Inferior parietal cortex (tissue), 1 donor: Measurements from ENCODE around the gene DGKH.
"Not testable (repeated sequence)": the region's sequence is repeated elsewhere in the genome, so short reads cannot be mapped to it uniquely, and the experiment has no call there.

Experiments
- DNase-seq: peaks from one replicate; pipeline ENCODE4 v3.0.0-alpha.2; 2016; ENCODE audit errors: extremely low spot score

DGKH gene

DNA sequence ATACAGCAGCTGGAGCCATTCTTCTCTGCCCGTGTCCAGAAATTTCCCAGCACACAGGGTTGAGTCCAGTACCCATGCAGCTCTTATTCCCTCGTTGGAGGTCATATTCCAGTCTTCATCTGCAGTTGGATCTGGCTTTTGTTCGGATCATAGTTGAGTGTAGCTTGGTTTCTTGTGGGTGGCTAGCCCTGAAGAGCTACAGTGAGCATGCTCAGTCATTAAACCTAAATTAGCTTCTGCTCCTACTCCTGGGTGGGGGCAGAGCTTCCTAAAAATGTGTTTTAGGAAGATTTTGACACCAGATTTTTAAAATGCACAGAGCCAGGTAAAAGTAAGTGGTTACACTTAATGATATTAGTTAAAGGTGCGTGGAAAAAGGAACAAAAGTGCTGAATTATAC is 64.4 kb downstream of the DGKH start:
- no peak for DNase-seq

GRCh38 chr13:42113478-42113877 is 65.0 kb downstream of the DGKH start:
- no peak for DNase-seq

DNA sequence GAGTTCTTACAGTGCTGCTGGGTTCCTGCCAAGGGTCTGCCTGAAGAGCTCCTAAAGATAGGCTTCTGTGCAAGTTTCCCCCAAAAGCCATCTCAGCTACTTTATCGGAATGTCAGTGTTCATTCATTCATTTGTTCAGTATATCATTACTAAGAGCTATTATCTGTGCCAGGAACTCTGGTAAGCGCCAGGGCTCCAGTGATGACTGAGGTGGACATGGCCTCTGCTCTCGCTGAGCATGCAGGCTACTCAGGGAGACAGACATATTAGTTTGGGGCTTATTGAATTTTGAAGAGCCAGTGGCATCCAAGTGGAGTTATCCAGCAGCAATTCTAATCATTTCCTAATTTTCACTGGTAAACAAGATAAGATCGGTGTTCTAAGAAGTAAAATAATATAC is 65.8 kb downstream of the DGKH start:
- DNase-seq = no peak

DNA sequence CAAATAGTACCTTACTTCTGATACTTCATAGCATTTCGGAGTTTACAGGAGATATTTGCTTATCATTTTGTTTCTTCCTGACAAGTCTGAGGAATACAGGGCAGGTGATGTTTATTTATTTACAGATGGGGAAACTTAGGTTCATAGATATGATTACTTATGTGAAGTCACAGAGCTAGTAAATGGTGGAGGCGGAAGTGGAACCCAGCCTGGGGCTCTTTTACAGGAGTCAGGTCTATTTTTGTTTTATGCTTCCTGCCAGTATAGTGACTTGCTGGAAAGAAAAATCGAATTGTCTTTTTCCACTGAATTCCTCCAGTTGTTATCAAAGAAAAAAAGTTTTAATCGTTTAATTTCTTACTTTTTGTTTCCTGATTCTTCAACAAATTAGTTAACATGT is 66.5 kb downstream of the DGKH start:
- DNase-seq = no peak

DNA sequence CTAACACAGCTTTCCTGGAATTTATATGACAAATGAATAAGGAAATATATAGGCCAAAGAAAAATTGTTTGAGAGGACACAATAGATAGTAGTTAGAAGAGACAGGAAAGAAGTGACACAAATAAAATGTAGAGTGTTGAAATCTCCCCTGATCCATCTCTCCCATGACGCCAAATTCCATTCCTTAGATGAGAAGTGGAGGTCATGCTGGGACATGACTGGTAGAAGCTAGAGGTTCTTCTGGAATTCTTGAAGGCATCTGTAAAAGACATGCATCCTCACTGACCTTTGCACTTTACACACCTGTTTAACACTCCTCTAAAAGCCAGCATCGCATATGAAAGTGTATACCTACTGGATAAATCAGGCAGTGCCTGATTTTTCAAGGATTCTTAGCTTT is 67.8 kb downstream of the DGKH start:
- DNase-seq = no peak

GRCh38 chr13:42119041-42119440 is 70.6 kb downstream of the DGKH start:
- no peak for DNase-seq

- no peak for DNase-seq
Measured at GRCh38 chr13:42119875-42120274, 71.4 kb downstream of the DGKH start.

DNA sequence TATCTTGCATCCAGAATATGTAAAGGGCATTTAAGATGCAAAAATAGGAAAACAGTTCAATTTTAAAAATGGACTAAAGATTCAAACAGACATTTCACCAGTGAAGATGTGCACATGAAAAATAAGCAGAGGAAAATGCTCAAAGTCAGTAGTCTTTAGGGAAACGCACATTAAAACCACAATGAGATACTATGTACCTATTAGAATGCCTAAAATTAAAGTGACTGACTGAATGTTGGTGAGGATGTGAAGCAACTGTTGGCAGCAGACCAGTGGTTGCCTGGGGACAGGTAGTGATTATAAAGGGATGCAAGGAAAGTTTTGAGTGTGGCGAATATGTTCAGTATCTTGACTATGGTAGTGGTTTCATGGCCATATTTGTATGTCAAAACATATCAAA is 75.2 kb downstream of the DGKH start:
- DNase-seq = no peak

GRCh38 chr13:42125046-42125445 is 76.6 kb downstream of the DGKH start:
- DNase-seq = no peak

GRCh38 chr13:42127047-42127446 is 78.6 kb downstream of the DGKH start:
- DNase-seq = no peak

DNA sequence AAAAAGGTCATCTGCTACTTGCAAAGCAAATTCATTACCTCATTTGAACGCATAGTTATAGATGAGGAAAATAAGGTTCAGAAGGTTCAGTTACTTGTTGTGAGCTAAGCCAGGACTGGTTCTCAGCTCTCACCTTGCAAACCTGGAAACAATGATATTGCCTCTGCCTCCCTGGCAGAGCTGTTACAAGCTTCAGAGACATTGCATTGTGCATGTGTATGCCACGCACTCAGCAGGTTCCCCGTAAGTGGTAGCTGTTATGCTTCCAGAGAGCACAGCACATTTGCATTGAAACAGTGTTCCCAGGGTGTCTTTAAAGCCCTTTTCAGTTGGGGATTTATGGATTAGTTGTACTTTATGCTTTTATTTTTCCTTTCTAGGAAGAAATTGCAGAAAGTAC is 80.6 kb downstream of the DGKH start:
- DNase-seq = no peak

GRCh38 chr13:42136518-42136917 is 88.1 kb downstream of the DGKH start:
- no peak for DNase-seq

- DNase-seq = no peak
Measured at GRCh38 chr13:42137856-42138537, 89.5 kb downstream of the DGKH start.

- DNase-seq = no peak
Measured at GRCh38 chr13:42140494-42140893, 92.0 kb downstream of the DGKH start.

- not testable (repeated sequence) for DNase-seq
Measured at GRCh38 chr13:42141052-42141451, 92.6 kb downstream of the DGKH start.

DNA sequence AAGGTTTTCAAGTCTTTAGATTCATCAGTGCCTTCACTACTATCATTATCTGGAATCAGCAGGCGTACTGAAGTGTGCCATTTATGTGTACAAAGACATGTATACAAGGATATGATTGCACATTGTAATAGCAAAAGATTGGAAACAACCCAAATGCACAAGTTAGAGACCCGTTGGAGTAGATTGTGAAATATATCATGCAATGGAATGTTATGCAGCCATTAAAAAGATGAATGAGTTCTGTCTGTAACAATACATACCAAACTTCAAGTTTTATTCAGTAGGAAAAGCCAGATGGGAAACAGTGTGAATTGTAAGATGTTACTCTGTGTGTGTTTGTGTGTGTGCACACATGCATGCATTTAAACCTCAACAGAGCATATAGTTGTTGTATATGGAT is 97.9 kb downstream of the DGKH start:
- no peak for DNase-seq

GRCh38 chr13:42148538-42148937 is 100.1 kb downstream of the DGKH start:
- no peak for DNase-seq

- no peak for DNase-seq
Measured at GRCh38 chr13:42149136-42149535, 100.7 kb downstream of the DGKH start.

- no peak for DNase-seq
Measured at GRCh38 chr13:42151781-42152180, 103.3 kb downstream of the DGKH start.

GRCh38 chr13:42152495-42152894 is 104.0 kb downstream of the DGKH start:
- no peak for DNase-seq

GRCh38 chr13:42153199-42154113 is 105.0 kb downstream of the DGKH start:
- no peak for DNase-seq

DNA sequence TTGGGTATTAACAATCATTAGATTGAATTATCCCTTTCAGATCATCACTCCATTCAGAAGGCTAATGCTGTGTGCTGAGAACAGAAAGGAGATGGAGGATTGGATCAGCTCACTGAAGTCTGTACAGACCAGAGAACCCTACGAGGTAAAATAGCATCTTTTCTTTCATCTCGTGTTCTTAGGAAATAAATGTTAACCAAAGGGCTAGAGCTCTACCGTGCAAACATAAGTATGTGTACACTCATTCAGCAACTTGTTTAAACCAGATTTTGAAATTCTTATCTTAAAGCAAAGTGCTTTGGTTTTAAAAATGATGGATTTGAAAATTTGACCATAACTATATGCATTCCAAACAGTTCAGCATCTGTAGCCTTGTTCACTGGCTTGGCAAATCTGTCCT is 106.8 kb downstream of the DGKH start:
- DNase-seq = no peak

DNA sequence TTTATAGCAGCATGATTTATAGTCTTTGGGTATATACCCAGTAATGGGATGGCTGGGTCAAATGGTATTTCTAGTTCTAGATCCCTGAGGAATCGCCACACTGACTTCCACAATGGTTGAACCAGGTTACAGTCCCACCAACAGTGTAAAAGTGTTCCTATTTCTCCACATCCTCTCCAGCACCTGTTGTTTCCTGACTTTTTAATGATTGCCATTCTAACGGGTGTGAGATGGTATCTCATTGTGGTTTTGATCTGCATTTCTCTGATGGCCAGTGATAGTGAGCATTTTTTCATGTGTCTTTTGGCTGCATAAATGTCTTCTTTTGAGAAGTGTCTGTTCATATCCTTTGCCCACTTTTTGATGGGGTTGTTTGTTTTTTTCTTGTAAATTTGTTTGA is 114.9 kb downstream of the DGKH start:
- not testable (repeated sequence) for DNase-seq
